NCI-H1417 treated with DMSO at 0.1 percent for 48 hours (cell line): Measurements from ENCODE around the gene HSPA8.

ENCODE experiments used
- DNase-seq: peaks from one replicate; lab custom pipeline; 2025; lab: John Stamatoyannopoulos, UW

Gene HSPA8

GRCh38 chr11:123047266-123047946 is 14.5 kb downstream of the HSPA8 start:
- DNase-seq = no peak

- no peak for DNase-seq
Observed at GRCh38 chr11:123046473-123047259, 15.3 kb downstream of the HSPA8 start.

- DNase-seq = no peak
Observed at GRCh38 chr11:123045101-123045500, 16.8 kb downstream of the HSPA8 start.

- DNase-seq = no peak
Observed at GRCh38 chr11:123041185-123041584, 20.8 kb downstream of the HSPA8 start.

- no peak for DNase-seq
Observed at GRCh38 chr11:123040111-123040432, 21.9 kb downstream of the HSPA8 start.

- DNase-seq = no peak
Observed at GRCh38 chr11:123035831-123036230, 26.1 kb downstream of the HSPA8 start.

GRCh38 chr11:123034597-123034996 is 27.3 kb downstream of the HSPA8 start:
- DNase-seq = no peak

GRCh38 chr11:123033895-123034294 is 28.0 kb downstream of the HSPA8 start:
- DNase-seq = no peak

GRCh38 chr11:123030517-123030916 is 31.4 kb downstream of the HSPA8 start:
- DNase-seq = no peak

GRCh38 chr11:123020968-123021367 is 41.0 kb downstream of the HSPA8 start:
- DNase-seq = no peak

- no peak for DNase-seq
Observed at GRCh38 chr11:123018702-123019101, 43.2 kb downstream of the HSPA8 start.

- no peak for DNase-seq
Observed at GRCh38 chr11:123011510-123011909, 50.4 kb downstream of the HSPA8 start.
